Upper lobe of left lung (tissue), 6 donors: Measurements from ENCODE around the gene BCAS1. TPM values are rescaled to one million over a fixed set of nuclear protein-coding genes. Genes with fewer than 3 reads are reported as not detected.

ENCODE experiments used
- ATAC-seq, 2 donors: fragments of 200-7000 bp; cut with Tn5 transposase; one replicate each; pipeline ENCODE4 v1.9.1; 2022; ENCODE audit warnings: mild to moderate bottlenecking in 2 of 2, moderate library complexity in 2 of 2; ENCODE audit not compliant: low FRiP score in 2 of 2
- DNase-seq, 2 donors: peaks; one replicate each; pipeline ENCODE4 v3.0.0-alpha.2; 2019 to 2020
- H3K27ac ChIP-seq, 4 donors: fragments of 200-600 bp; sonication (generic); one replicate each; pipeline ENCODE4 v1.5.1; 2016 to 2019
- H3K27me3 ChIP-seq, 4 donors: fragments of 200-600 bp; sonication (generic); one replicate each; pipeline ENCODE4 v1.5.1; 2017 to 2019
- H3K36me3 ChIP-seq, 4 donors: fragments of 200-600 bp; sonication (generic); one replicate each; pipeline ENCODE4 v1.5.1; 2016 to 2019
- H3K4me1 ChIP-seq, 4 donors: fragments of 200-600 bp; sonication (generic); one replicate each; pipeline ENCODE4 v1.5.1; 2018 to 2019
- H3K4me3 ChIP-seq, 4 donors: fragments of 200-600 bp; sonication (generic); one replicate each; pipeline ENCODE4 v1.5.1; 2017 to 2019; ENCODE audit warnings: mild to moderate bottlenecking in 2 of 4, moderate library complexity in 1 of 4
- H3K9me3 ChIP-seq, 4 donors: fragments of 200-600 bp; sonication (generic); one replicate each; pipeline ENCODE4 v1.5.1; 2018 to 2019
- CTCF ChIP-seq, 6 experiments: fragments of 450-650 bp in 4 of 6; fragments of 200-600 bp in 2 of 6; sonication (generic) in 2 of 6; IDR thresholded peaks; one replicate each; pipeline ENCODE4 v1.5.1; 2016 to 2019; ENCODE audit warnings: antibody characterized with exemption in 6 of 6
- EP300 ChIP-seq, 4 donors: sonication (generic); formaldehyde crosslinking; IDR thresholded peaks; one replicate each; pipeline ENCODE4 v1.5.1; 2017; ENCODE audit warnings: antibody characterized with exemption in 4 of 4, control low read depth in 2 of 4
- POLR2A ChIP-seq, 4 donors: fragments of 450-650 bp; IDR thresholded peaks; one replicate each; pipeline ENCODE4 v1.5.1; 2016 to 2017; ENCODE audit warnings: antibody characterized with exemption in 4 of 4, mild to moderate bottlenecking in 2 of 4
- POLR2AphosphoS5 ChIP-seq, 2 donors: sonication (generic); formaldehyde crosslinking; IDR thresholded peaks; one replicate each; pipeline ENCODE4 v1.5.1; 2017; ENCODE audit warnings: antibody characterized with exemption in 2 of 2
- WGBS, 2 donors: methylation state at CpG; one replicate each; pipeline ENCODE4 v1.1.5; 2017 to 2018; 5-methylcytosine and 5-hydroxymethylcytosine counted together
- total RNA-seq, 6 donors: library from RNA; depleted of rRNA in 4 of 6; stranded (reverse); fragments of >200 nt in 4 of 6; gene quantifications; one replicate each; pipeline versions ENCODE4 v1.1.0 to v1.2.1, GENCODE V29; 2016 to 2021
- donor health status: DM: no; HTN: no; CAD: no; lungs with moderate emphysema.
- donor health status: DM: no; HTN: yes; CAD: no; lungs with severe emphysema.

The BCAS1 gene
- total RNA-seq, 6 donors from 2014 or later: 0.74 to 11.2 (median 1.3) TPM

DNA sequence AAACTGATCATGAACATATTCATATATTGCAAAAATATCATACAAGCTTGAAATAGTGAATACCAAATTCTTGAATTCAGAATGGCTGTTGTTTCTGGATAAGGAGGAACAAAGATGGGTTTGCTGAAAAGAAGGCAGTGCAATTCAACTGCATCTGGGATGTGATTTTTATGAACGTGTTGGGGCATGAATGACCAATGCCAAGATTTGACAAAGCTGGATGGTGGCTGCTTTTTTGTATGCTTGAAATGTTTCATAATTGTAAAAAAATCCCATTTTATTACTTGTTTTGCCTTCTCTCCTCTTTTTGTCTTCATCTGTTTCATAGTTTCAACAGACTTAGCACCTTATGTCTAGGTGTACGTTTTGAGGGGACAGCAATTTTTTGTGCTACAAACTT, 36.8 kb upstream of the BCAS1 start:
- H3K27me3 ChIP-seq: no peaks in the 10 kb centered on the region
- TF ChIP-seq EP300 (IDR thresholded peaks at IDR 0.05) (no peak), CTCF (IDR thresholded peaks at IDR 0.05) (no peak), POLR2AphosphoS5 (IDR thresholded peaks at IDR 0.05) (no peak), POLR2A (IDR thresholded peaks at IDR 0.05) (no peak)
- peaks cover 0 to 4% (median 1%) of the 10 kb centered on the region in 4 donors for H3K4me1 ChIP-seq
- no peak for DNase-seq
- no peak overlapping the region for H3K27ac ChIP-seq
- H3K4me3 ChIP-seq: no peak overlapping the region
- ATAC-seq: no peak
- 60 to 64% methylated on average over 2 of the region's 2 CpGs for WGBS, 2 donors
- H3K36me3 ChIP-seq: no peaks in the 10 kb centered on the region
- H3K9me3 ChIP-seq: no peaks in the 10 kb centered on the region

- no peak for ATAC-seq
- TF ChIP-seq CTCF (IDR thresholded peaks at IDR 0.05) (no peak), POLR2A (IDR thresholded peaks at IDR 0.05) (no peak), POLR2AphosphoS5 (IDR thresholded peaks at IDR 0.05) (no peak), EP300 (IDR thresholded peaks at IDR 0.05) (no peak)
- no peaks in the 10 kb centered on the region for H3K36me3 ChIP-seq
- peaks cover 0 to 4% (median 1%) of the 10 kb centered on the region in 4 donors for H3K4me1 ChIP-seq
- WGBS, 2 donors: 66 to 72% methylated on average over 4 of the region's 4 CpGs
- no peaks in the 10 kb centered on the region for H3K27me3 ChIP-seq
- H3K4me3 ChIP-seq: no peak overlapping the region
- H3K27ac ChIP-seq: no peak overlapping the region
- no peaks in the 10 kb centered on the region for H3K9me3 ChIP-seq
- no peak for DNase-seq
These were observed 35.8 kb upstream of the BCAS1 start for GRCh38 chr20:54106162-54106561.

DNA sequence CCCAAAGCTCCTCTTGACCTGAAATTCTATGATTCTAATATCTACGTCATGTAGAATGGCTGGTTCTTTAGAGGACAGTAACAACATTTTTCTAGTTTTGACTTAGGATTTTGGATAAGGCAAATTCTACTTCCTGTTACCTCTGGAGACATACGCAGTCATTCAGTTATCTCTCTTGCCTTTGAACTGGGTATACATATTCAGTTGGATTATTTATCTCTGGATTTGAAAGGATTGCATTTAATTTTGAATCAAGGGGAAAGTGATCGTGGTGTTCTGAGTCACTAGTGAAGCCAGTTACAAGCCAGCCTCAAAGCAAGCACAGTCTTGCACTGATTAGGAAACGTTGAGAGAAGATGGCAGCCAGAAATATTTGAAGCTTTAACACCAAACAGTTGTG, 35.3 kb upstream of the BCAS1 start:
- Histone ChIP-seq H3K4me3 (no peak overlapping the region), H3K36me3 (no peaks in the 10 kb centered on the region), H3K27ac (no peak overlapping the region), H3K27me3 (no peaks in the 10 kb centered on the region), H3K4me1 (peaks cover 0 to 4% (median 1%) of the 10 kb centered on the region in 4 donors), H3K9me3 (no peaks in the 10 kb centered on the region)
- 68 to 82% methylated on average over 4 of the region's 4 CpGs for WGBS, 2 donors
- no peak for TF ChIP-seq CTCF (IDR thresholded peaks at IDR 0.05)
- no peak for TF ChIP-seq POLR2AphosphoS5 (IDR thresholded peaks at IDR 0.05)
- TF ChIP-seq EP300 (IDR thresholded peaks at IDR 0.05): no peak
- TF ChIP-seq POLR2A (IDR thresholded peaks at IDR 0.05): no peak
- no peak for ATAC-seq
- no peak for DNase-seq

DNA sequence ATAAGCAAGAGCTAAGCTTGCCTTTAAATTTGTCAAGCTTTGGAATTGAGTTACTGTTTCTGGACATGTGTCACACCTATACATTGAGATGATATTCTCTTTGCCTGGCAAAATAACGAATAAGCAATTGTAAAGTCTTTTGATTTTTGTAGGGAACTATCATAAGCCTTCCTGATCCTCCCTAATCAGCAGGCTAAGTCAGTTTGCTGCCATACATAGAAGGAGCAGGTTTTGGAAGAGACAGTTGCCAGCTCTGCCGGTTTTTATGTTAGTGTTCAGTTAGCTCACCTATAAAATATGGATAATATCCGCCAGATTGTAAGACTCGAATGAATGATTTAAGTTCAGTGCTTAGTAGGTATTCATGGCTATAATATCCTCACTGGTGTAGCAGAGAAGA, 34.4 kb upstream of the BCAS1 start:
- TF ChIP-seq POLR2A (IDR thresholded peaks at IDR 0.05): no peak
- no peak for TF ChIP-seq EP300 (IDR thresholded peaks at IDR 0.05)
- no peak for TF ChIP-seq CTCF (IDR thresholded peaks at IDR 0.05)
- no peak for TF ChIP-seq POLR2AphosphoS5 (IDR thresholded peaks at IDR 0.05)
- H3K4me1 ChIP-seq: peaks cover 0 to 4% (median 1%) of the 10 kb centered on the region in 4 donors
- no peak overlapping the region for H3K4me3 ChIP-seq
- H3K9me3 ChIP-seq: no peaks in the 10 kb centered on the region
- 93% methylated on average over 4 of the region's 4 CpGs for WGBS, 2 donors
- no peak overlapping the region for H3K27ac ChIP-seq
- no peaks in the 10 kb centered on the region for H3K36me3 ChIP-seq
- no peaks in the 10 kb centered on the region for H3K27me3 ChIP-seq
- no peak for DNase-seq
- ATAC-seq: no peak

DNA sequence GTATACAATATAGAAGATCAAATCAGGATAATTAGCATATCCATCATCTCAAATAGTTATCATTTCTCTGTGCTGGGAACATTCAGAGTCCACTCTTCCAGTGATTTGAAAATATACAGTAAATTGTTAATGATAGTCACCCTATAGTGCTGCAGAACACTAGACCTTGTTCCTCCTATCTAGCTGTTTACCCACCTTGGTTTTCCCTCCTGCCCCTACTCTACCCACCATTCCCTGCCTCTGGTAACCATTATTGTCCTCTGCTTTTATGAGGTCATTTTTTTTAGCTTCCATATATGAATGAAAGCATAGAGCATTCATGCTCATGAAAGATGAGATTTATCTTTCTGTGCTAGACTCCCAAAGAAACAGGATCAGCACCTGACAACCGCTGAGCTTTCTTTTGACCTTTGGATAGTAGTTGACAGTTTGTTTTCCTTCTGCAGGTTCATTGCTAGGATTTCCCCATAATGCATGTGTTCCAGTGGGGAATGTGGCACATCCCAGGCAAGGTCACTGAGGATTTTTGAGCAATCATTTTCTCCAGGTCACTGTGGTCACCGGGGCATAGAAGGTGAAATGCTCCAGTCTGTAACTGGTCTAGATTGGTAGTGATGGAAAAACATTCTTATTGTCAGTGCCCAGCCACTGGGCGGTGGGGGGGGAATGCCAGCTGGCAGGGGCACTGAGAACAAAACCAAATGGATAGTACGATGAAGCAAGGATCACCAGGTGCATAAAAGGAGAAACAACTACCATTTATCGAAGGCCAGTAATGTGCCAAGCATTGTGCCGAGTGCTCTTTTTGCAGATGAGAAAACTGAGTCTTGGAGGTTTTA, 33.6 kb upstream of the BCAS1 start:
- no peak for ATAC-seq
- H3K27ac ChIP-seq: no peak overlapping the region

More for the DNA sequence above, 33.6 kb upstream of the BCAS1 start:
- Histone ChIP-seq H3K4me3 (no peak overlapping the region), H3K36me3 (no peaks in the 10 kb centered on the region), H3K4me1 (peaks cover 0 to 4% (median 1%) of the 10 kb centered on the region in 4 donors), H3K27me3 (no peaks in the 10 kb centered on the region), H3K9me3 (no peaks in the 10 kb centered on the region)
- TF ChIP-seq CTCF (IDR thresholded peaks at IDR 0.05) (peak in 1 of 6 experiments; percentile 12), POLR2AphosphoS5 (IDR thresholded peaks at IDR 0.05) (no peak)
- DNase-seq: no peak
- WGBS, 2 donors: 71 to 89% methylated on average over 6 of the region's 6 CpGs
